Vein endothelial cell (primary cell): ENCODE results near the gene NETO1. TPM values are rescaled to one million over a fixed set of nuclear protein-coding genes. Genes with fewer than 3 reads are reported as not detected.

Source experiments
- small RNA-seq: library from RNA; depleted of rRNA; stranded (forward); fragments of <200 nt; gene quantifications from one replicate; pipeline ENCODE3, GENCODE V24; 2012
- total RNA-seq: library from RNA; depleted of rRNA; stranded (reverse); fragments of >200 nt; gene quantifications from 2 replicates; pipeline ENCODE4 v1.2.3, GENCODE V29; 2012

Gene NETO1
- not detected in 2 replicates for total RNA-seq

GRCh38 chr18:72867746-72868584, at the start of gene NETO1:
TSS of gene NETO1 (minus strand) at chr18:72867987. CDS start at chr18:72867291, 696 bp downstream.

Small RNAs within 50 kb of the gene (small RNA-seq; reads per million reads assigned to genes)
- gene MIR548AV (not detected), gene RNA5SP460 (1.3 reads per million, percentile 68 among the genes with 10 or more reads in this experiment)
